ENCODE data around the gene KIAA0408.

DNA sequence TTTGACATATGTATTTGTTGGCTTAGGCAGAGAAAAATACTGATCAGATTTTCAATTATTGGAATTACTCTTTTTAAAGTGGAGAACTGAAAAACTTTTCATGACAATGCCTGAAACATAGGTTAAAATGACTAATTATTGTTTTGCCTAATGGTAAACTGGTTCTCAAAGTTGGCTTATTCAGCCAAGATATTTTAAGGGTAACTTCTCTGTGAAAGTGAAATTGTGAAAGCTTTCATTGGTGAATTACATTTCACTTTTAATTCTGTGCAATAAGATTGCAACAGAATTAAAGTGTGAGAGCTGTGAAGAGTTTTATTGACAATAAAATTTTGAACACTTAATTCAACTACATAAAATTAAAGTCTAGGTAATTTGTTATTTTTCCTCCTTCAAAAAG lies 24.5 kb downstream of the KIAA0408 start:
- TF ChIP-seq, protein P1, sequence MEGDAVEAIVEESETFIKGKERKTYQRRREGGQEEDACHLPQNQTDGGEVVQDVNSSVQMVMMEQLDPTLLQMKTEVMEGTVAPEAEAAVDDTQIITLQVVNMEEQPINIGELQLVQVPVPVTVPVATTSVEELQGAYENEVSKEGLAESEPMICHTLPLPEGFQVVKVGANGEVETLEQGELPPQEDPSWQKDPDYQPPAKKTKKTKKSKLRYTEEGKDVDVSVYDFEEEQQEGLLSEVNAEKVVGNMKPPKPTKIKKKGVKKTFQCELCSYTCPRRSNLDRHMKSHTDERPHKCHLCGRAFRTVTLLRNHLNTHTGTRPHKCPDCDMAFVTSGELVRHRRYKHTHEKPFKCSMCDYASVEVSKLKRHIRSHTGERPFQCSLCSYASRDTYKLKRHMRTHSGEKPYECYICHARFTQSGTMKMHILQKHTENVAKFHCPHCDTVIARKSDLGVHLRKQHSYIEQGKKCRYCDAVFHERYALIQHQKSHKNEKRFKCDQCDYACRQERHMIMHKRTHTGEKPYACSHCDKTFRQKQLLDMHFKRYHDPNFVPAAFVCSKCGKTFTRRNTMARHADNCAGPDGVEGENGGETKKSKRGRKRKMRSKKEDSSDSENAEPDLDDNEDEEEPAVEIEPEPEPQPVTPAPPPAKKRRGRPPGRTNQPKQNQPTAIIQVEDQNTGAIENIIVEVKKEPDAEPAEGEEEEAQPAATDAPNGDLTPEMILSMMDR (IDR thresholded peaks at IDR 0.05) = no peak
- no peak for TF ChIP-seq POLR2A (IDR thresholded peaks at IDR 0.05)

Measured in prostate gland (tissue), 2 donors.